HK-2 (cell line): Measurements from ENCODE around the gene EIF4ENIF1.
"Not testable (repeated sequence)": the region's sequence is repeated elsewhere in the genome, so short reads cannot be mapped to it uniquely, and the experiment has no call there.

Experiments
- DNase-seq: peaks from one replicate; pipeline ENCODE4 v3.0.0-alpha.2; 2018; ENCODE audit not compliant: unreplicated experiment

The EIF4ENIF1 gene

GRCh38 chr22:31495343-31495742 is 5.7 kb upstream of the EIF4ENIF1 start:
- DNase-seq, result no peak

DNA sequence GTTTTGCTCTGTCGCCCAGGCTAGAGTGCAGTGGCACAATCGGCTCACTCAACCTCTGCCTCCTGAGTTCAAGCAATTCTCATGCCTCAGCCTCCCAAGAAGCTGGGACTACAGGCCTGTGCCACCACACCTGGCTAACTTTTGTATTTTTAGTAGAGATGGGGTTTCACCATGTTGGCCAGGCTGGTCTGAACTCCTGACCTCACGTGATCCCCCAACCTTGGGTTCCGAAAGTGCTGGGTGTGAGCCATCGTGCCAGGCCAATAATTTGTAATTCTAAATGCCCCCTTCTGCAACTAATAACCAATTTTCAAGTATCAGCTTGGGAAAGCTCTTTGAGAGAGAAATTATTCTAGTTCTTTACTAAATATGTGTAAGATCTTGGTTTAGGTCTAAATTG is 3.7 kb upstream of the EIF4ENIF1 start:
- DNase-seq, result not testable (repeated sequence)

GRCh38 chr22:31492151-31492550 is 2.5 kb upstream of the EIF4ENIF1 start:
- DNase-seq, result no peak

DNA sequence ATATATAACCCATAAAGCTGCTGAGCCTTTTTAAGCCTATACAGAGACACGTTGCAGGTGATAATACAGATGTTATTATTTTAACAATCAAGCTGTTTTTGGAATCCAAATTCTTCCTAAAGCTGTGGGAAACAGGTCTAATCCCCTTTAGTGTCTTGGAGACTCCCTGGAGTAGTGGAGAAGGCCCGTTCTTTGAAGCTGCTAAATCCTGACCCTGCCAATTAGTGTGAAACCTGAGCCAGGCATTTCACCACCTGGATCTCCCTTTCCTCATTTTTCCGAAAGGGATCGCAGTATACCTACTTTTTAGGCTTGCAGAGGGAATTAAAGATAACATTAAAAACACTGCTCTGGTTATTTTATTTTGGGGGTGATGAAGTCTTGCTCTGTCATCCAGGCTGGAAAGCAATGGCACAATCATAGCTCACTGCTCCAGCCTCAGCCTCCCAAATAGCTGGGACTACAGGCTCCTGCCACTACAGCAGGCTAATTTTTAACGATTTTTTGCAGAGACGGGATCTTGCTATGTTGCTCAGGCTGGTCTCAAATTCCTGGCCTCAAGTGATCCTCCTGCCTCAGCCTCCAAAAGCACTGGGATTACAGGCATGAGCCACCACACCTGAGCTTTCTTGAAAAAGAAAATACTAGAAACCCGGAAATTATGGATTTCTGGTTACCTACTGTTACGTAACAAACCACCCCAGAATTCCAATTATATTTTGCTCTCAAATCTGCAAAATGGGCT is 1.7 kb upstream of the EIF4ENIF1 start:
- DNase-seq, result no peak

DNA sequence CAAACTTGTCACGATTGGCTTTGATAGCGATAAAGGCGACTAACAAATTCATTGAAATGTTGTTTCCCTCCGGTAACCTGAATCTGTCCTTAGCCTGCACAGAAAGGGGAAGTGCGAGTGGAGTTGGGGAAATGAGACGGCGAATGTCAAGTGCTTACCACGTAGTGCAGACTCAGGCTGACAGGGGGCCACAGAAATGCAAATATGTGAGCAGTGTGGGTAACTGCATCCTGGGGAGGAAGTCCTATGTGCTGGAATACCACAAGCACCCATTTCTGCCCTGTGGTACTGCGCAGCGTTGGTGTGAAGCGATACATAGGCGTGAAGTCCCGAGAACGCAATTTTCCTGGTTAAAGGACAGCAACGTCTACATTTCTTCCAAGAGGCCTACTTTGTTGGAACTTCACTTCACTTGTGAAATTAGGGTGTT is 869 bp upstream of the EIF4ENIF1 start:
- peak; percentile 66 for DNase-seq

- peak; percentile 34 for DNase-seq
Observed at GRCh38 chr22:31488988-31489617, 539 bp downstream of the EIF4ENIF1 start.

GRCh38 chr22:31488346-31488883 is 1.2 kb downstream of the EIF4ENIF1 start:
- DNase-seq, result no peak

GRCh38 chr22:31486951-31487350 is 2.7 kb downstream of the EIF4ENIF1 start:
- no peak for DNase-seq

DNA sequence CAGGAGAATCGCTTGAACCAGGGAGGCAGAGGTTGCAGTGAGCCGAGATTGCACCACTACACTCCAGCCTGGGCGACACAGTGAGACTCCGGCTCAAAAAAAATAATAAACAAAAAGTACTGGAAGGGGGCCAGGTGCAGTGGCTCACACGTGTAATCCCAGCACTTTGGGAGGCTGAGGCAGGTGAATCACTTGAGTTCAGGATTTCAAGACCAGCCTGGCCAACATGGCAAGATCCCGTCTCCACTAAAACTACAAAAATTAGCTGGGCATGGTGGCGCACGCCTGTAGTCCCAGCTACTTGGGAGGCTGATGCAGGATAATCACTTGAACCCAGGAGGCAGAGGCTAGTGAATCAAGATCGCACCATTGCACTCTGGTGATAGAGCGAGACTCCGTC is 3.3 kb downstream of the EIF4ENIF1 start:
- DNase-seq, result not testable (repeated sequence)

GRCh38 chr22:31482470-31482869 is 7.2 kb downstream of the EIF4ENIF1 start:
- DNase-seq, result not testable (repeated sequence)

- DNase-seq, result no peak
Observed at GRCh38 chr22:31481129-31481528, 8.5 kb downstream of the EIF4ENIF1 start.

DNA sequence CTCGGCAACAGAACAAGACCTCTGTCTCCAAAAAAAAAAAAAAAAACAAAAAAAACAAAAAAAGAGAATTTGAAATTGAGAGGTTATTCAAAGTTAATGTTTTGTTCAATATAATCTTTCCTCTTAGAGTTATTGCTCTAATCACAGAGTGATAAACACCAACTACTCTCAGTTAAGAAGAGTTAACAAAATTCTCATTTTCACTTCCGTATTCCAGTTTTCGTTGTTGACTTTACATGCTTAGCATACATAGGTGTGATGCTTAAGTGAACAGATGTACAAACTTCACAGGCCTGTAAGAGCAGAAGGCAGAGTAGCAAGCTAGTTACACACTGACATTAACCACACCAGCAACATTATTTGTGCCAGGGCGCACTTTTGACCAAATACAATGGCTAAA is 12.3 kb downstream of the EIF4ENIF1 start:
- no peak for DNase-seq

DNA sequence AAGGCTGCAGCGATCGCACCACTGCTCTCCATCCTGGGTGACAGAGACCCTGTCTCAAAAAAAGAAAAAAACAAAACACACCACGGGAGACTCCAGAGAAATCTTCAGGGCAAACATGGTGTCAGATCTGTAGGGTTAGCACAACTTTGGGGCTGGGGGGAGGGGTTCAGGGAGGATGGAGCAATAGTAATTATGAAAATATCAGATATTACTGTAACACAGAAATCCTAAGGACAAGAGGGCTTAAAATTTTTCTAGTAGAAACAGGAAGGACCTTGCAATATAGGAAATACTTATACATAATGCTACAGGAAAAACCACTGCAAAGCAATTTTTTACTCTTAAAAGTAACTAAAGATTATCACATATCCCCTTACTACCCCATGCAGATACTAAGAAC is 13.8 kb downstream of the EIF4ENIF1 start:
- DNase-seq, result no peak

DNA sequence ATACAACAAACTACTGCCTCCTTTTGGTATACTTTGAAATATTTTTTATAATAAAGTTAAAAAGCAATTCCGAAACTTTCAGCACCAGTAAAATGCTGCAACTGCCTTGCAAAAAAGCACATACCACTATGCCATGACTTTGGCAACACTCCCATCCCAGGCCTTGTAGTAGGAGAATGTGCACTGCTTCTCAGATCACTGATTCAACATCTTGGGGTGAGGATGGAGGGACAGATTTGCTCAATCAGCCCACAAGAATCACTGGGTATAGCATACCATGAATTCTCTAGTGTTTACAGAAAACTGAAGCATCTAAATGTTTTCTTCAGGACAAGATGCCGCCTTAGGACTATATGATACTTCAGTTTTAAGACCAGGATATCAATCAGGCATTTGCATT is 14.9 kb downstream of the EIF4ENIF1 start:
- no peak for DNase-seq

GRCh38 chr22:31465307-31465706 is 24.3 kb downstream of the EIF4ENIF1 start:
- DNase-seq, result no peak

DNA sequence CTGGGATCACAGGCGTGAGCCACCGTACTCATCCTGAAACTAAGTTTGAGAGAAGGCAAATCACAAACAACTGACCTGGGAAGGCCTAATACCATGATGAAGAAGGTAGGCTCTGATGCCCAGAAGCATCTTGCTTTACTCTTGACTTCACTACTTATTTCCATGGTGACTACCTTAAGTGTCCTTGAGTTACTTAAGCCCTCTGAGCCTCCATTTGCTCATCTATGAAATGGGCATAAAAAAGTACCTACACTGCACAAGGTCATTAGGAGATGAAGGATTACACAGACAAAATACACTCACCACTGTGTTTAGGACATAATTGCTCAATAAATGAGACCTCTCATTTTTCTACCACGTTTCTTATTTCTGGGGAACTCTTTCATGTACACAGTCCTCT is 27.9 kb downstream of the EIF4ENIF1 start:
- DNase-seq, result no peak

DNA sequence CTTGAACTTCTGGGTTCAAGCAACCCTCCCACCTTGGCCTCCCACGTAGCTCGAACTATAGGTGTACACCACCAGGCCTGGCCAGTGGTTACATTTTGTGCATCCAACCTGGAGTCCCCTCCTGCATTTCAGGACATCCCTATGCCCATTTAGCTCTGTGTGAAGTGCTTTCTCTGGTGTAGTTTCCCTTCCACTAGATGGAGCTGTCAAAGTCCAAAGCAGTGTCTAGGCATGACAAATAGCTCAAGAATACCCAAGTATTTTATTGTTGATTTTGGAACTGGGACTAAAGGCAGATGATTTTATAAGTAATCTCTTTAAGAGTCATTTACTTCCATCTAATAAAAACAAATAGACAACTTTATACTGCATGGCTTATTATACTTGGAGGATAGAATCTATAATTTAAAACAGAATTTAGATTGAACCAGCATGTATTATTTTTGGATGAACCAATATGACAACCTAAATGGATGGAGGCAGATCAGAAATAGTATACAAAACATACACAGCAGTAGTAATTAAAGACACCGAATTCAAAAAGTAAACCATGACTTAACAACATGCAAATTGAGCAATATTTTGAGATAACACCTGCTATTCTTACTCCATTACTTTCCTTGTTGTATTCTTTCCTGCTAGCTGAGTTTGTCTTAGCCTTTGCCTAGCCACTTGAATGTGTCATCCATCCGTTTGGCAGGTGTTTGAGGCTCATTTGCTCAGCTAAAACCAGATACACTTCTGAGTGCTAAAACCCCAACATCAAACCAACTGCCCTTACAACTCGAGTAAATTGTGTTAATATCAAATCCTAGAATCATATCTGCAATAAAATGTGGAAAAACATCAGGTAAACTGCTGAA is 37.7 kb downstream of the EIF4ENIF1 start:
- DNase-seq, result peak; percentile 9

GRCh38 chr22:31449506-31449905 is 40.1 kb downstream of the EIF4ENIF1 start:
- no peak for DNase-seq

DNA sequence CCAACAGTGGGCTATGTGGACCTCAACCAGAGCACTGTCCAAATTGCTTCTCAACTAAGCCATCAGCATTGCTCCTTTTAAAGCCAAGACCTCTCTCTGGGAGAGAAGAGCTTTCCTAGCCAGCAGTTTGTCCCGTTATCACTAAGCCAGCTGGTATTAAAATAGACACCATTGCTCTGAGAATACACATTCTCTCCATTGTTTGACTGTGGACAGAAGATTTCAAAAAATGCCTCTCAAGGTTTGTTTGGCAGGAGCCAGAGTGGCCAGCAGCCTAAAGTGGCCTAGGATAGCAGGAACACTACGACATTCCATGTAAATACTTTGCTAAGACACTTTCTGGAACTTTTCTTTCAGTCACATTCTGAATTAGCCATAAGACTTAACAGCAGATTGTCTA is 41.3 kb downstream of the EIF4ENIF1 start:
- DNase-seq, result no peak

DNA sequence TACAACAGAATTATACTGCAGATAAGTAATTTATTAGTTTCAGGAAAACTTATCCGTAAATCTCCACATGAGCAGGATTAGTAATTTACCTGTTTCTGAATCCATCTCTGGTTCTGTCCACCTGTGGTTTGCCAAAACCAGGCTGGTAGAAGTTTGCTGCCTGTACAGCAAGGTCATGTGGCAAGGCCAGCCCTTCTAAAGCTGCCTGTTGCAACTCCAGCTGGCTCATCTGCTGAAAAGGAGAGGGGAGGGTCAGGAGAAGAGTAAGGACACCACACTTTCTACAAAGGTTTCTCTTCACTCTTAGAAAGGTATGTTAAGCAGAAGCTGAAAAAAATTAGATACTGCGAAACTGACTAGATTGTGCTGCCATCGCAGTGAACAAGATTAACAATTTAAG is 42.3 kb downstream of the EIF4ENIF1 start:
- no peak for DNase-seq

DNA sequence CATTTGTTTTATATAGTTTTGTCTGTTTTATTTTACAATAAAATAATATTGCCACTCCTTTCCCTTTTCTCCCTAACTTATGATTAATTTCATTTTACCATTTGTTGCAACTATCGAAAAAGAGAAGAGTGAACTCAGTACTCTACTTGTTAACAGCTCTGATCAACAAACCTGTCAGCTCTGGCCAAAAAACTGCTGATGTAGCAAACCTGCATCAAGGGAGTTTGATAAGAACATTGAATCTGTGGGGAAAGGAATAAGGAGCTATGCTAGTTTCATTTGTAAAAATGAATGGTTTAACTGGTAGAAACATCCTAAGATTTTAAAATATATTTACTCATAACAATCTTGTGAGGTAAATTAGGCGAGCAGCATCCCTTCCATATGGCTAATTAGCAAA is 42.9 kb downstream of the EIF4ENIF1 start:
- no peak for DNase-seq

- no peak for DNase-seq
Observed at GRCh38 chr22:31446208-31446607, 43.4 kb downstream of the EIF4ENIF1 start.
